Measurements from ENCODE around the gene GALNT10. TPM values are rescaled to one million over a fixed set of nuclear protein-coding genes. Genes with fewer than 3 reads are reported as not detected.

Gene GALNT10
- polyA plus RNA-seq, 2 of the 4 experiments (the other 2 are of a cell fraction) = 110 to 156 TPM

- TF ChIP-seq REST (IDR thresholded peaks at IDR 0.05) (no peak), ZSCAN20 (CRISPR knock-in tag; IDR thresholded peaks at IDR 0.05) (no peak), HDAC2 (IDR thresholded peaks at IDR 0.05) (no peak), ZFP36 (IDR thresholded peaks at IDR 0.05; ENCODE audit: borderline replicate concordance, partially characterized antibody) (no peak), POLR2A (IDR thresholded peaks at IDR 0.05; ENCODE audit: low read length) (no peak), NPAS2 (CRISPR knock-in tag; IDR thresholded peaks at IDR 0.05; ENCODE audit: borderline replicate concordance) (no peak), CTCF (IDR thresholded peaks at IDR 0.05) (no peak), KDM5A (IDR thresholded peaks at IDR 0.05) (no peak), ZC3H11A (IDR thresholded peaks at IDR 0.05) (no peak), NR3C1 (IDR thresholded peaks at IDR 0.05) (no peak), FOXS1 (CRISPR knock-in tag; IDR thresholded peaks at IDR 0.05) (peak; percentile 89; the same call in 1 of the 2 replicates), RNF2 (IDR thresholded peaks at IDR 0.05; ENCODE audit: borderline replicate concordance, low read depth) (no peak), PBX3 (IDR thresholded peaks at IDR 0.05) (peak; percentile 79), JUNB (IDR thresholded peaks at IDR 0.05) (peak; percentile 92), EP300 (IDR thresholded peaks at IDR 0.05) (peak; percentile 87 to 92; a peak in 3 of 5 replicates), BCL3 (IDR thresholded peaks at IDR 0.05) (peak; percentile 76; the same call in 1 of the 3 replicates), EHF (CRISPR knock-in tag; IDR thresholded peaks at IDR 0.05) (no peak), GATA3 (IDR thresholded peaks at IDR 0.05; ENCODE audit: borderline replicate concordance) (peak; percentile 96)
Measured at GRCh38 chr5:154287136-154287535, 96.6 kb downstream of the GALNT10 start (continued).

- 3% methylated on average over 2 of the region's 2 CpGs for WGBS (ENCODE audit: missing lambda C conversion rate)
- POLR2A ChIA-PET = interaction anchor here (2.2 kb wide), 1 partner anchor 20 kb away, joined by 9 read pairs; no protein-coding TSS in a partner anchor
- H3K27ac ChIP-seq = peak overlapping the region; percentile 97
- ATAC-seq = peak in 1 of 2 experiments; percentile 9; a peak in 3 of 6 replicates
- H3K9me3 ChIP-seq = no peaks in the 10 kb centered on the region
- no peak for DNase-seq (ENCODE audit: low read depth in 1 of 2, low spot score in 1 of 2)
- peaks cover 94% of the 10 kb centered on the region for H3K4me1 ChIP-seq
- CTCF ChIA-PET = interaction anchor here (1.0 to 2.0 kb wide), 4 partner anchors 16 to 216 kb away, joined by 3 to 9 read pairs (median 5); no protein-coding TSS in a partner anchor
- no peak for FAIRE-seq
- H3K4me2 ChIP-seq = peak overlapping the region; percentile 79
- H3K4me3 ChIP-seq = peak overlapping the region; percentile 37
- no peak for TF ChIP-seq HDAC2 (IDR thresholded peaks at IDR 0.05)
- no peak for TF ChIP-seq ELK1 (IDR thresholded peaks at IDR 0.05; ENCODE audit: low read depth, low read length)
- TF ChIP-seq E2F6 (IDR thresholded peaks at IDR 0.05; ENCODE audit: borderline replicate concordance, low read depth) = no peak
- no peak for TF ChIP-seq BCL3 (IDR thresholded peaks at IDR 0.05)
- no peak for TF ChIP-seq JUNB (IDR thresholded peaks at IDR 0.05)
- no peak for TF ChIP-seq HOXB5 (CRISPR knock-in tag; IDR thresholded peaks at IDR 0.05)
- TF ChIP-seq RNF2 (IDR thresholded peaks at IDR 0.05; ENCODE audit: borderline replicate concordance, low read depth) = no peak
- TF ChIP-seq GATA3 (IDR thresholded peaks at IDR 0.05; ENCODE audit: borderline replicate concordance) = no peak
- TF ChIP-seq EHMT2 (IDR thresholded peaks at IDR 0.05; ENCODE audit: low read depth) = no peak
- no peak for TF ChIP-seq FOSL2 (IDR thresholded peaks at IDR 0.05)
- TF ChIP-seq FOSL2 (CRISPR knock-in tag; IDR thresholded peaks at IDR 0.05) = no peak
- TF ChIP-seq ZC3H11A (IDR thresholded peaks at IDR 0.05) = no peak
- no peak for TF ChIP-seq HOXB13 (CRISPR knock-in tag; IDR thresholded peaks at IDR 0.05; ENCODE audit: low read depth)
- no peak for TF ChIP-seq CHD4 (IDR thresholded peaks at IDR 0.05; ENCODE audit: borderline replicate concordance)
- no peak for TF ChIP-seq KDM5A (IDR thresholded peaks at IDR 0.05)
Measured at GRCh38 chr5:154288145-154288544, 97.6 kb downstream of the GALNT10 start.
